GM15510 (cell line): ENCODE results near the gene SBF2.

Source experiments
- POLR2A ChIP-seq: IDR thresholded peaks from 3 replicates; pipeline ENCODE4 v1.6.1; 2011; ENCODE audit warnings: borderline replicate concordance; ENCODE audit not compliant: insufficient read length; ENCODE audit errors: extremely low read depth

SBF2 gene

GRCh38 chr11:10308201-10308954 lies 14.4 kb upstream of the SBF2 start:
- no peak for TF ChIP-seq POLR2A

- TF ChIP-seq POLR2A: no peak
Measured at GRCh38 chr11:10307400-10308200, 13.6 kb upstream of the SBF2 start.

DNA sequence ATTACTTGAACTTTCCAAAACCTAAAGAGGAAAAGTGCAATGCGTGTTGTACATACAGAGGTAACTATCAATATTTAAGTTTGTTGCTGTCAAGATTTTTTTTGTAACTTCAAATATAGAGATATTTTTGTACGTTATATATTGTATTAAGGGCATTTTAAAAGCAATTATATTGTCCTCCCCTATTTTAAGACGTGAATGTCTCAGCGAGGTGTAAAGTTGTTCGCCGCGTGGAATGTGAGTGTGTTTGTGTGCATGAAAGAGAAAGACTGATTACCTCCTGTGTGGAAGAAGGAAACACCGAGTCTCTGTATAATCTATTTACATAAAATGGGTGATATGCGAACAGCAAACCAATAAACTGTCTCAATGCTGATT lies 13.0 kb upstream of the SBF2 start:
- no peak for TF ChIP-seq POLR2A

- no peak for TF ChIP-seq POLR2A
Measured at GRCh38 chr11:10305964-10306918, 12.2 kb upstream of the SBF2 start.

- TF ChIP-seq POLR2A: peak; percentile 3
Measured at GRCh38 chr11:10305262-10305963, 11.4 kb upstream of the SBF2 start.

DNA sequence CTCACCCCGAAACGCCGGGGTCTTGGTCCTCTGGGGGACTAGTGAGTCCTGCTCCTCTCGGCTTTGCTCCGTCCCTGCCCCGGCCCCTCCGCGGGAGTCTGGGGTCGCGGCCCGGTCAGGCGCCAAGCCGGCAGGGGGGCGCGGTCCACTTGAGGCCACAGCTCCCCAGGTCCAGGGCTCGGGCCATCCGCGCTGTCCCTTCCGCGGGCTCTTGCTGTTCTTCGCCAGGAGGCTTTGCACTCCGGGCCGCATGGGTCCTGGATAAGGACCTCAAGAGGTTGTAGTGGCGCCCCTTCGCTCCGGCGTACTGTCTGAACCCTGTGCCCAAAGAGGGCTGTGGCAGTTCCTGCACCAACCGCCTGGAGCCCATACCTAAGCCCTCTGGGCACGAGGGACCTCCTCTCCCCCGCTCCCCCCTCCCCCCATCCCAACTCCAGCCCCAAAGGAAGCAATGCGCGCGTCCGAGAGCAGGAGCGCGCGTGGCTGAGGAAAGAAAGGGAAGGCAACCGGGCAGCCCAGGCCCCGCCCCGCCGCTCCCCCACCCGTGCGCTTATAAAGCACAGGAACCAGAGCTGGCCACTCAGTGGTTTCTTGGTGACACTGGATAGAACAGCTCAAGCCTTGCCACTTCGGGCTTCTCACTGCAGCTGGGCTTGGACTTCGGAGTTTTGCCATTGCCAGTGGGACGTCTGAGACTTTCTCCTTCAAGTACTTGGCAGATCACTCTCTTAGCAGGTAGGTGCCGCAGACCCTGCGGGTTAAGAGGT lies 10.7 kb upstream of the SBF2 start, which contains the start of gene ADM:
TSS of gene ADM (plus strand) at position 579 of the 767 bp plus-strand sequence. CDS start 628 bp downstream, outside the sequence.
- TF ChIP-seq POLR2A: peak; percentile 35

GRCh38 chr11:10303558-10304363 lies 9.7 kb upstream of the SBF2 start:
- TF ChIP-seq POLR2A: no peak

DNA sequence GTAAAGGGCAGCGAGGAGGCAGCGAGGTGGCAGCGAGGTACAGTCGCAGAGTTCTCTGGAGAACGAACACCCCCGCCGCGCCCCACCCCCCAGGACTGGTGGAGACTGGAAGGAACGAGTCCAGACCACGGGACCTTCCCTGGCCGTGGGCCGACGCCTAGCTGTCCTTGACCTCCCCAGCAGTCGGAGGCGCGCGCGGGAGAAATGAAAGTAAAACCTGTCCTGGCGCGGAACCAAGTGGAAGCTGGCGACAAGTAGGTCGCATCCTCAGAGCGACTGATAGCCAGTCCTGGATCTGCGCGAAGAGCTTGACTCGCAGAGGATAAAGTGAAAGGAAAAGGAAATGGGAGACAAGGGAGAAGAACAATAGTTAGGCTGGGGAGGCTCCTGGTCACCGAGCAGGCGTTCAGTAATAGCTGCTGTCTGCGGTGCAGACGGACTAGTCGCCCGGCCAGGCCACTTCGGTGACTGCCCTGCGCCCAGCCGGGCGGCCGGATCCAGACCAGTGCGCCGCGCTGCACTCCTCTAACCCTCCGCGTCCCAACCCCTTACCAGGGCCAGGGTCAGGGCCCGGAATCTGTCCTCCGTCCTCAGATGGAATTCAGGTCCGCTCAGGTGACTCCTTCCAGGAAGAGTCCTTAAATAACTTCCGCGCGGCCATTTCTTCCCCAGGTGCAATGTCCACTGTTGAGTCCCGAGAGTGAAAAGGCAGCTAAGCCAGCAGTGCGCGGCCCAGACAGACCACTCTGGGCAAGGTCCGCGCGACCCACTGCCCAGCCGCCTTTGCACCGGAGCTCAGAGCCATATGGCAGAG lies 8.9 kb upstream of the SBF2 start:
- no peak for TF ChIP-seq POLR2A

- no peak for TF ChIP-seq POLR2A
Measured at GRCh38 chr11:10302359-10302743, 8.3 kb upstream of the SBF2 start.

DNA sequence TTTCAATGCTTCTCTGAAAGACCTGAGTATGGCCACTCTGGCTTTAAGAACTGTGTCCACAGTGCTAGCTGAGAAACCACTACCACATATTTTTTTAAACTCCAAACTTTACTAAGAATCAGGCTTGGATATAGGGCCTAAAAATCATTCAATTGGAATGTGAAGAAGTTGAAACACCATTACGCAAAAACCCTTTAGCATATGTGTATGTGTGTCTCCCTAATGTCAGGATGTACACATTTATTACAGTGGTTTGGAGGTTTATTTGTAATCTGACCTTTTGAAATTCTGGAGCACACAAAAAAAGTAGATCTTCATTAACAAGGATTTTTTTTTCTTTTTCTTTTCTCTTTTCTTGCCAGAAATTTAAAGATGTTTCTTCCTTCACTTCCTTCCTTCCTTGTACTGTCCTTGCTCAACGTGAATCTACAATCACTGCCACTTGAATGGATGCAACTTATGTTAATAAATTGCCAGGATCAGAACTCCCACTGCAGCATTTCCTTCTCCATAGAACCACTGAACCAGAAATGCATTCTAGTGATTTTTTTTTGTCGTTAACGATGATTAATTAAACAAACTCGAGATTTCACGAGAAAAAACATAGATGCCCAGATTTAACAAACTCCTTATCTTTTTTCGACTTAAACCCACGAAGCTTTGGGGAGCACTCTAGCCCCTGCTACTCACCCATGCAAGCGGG lies 7.8 kb upstream of the SBF2 start:
- TF ChIP-seq POLR2A: no peak

- no peak for TF ChIP-seq POLR2A
Measured at GRCh38 chr11:10298342-10298741, 4.3 kb upstream of the SBF2 start.

- no peak for TF ChIP-seq POLR2A
Measured at GRCh38 chr11:10295064-10295901, 1.3 kb upstream of the SBF2 start.
